Kidney capillary endothelial cell (primary cell): ENCODE results near the gene KHK.
"Not testable (repeated sequence)": the region's sequence is repeated elsewhere in the genome, so short reads cannot be mapped to it uniquely, and the experiment has no call there.

ENCODE experiments used
- DNase-seq: peaks from one replicate; pipeline ENCODE4 v3.0.0-alpha.2; 2018; ENCODE audit warnings: low spot score

KHK gene

DNA sequence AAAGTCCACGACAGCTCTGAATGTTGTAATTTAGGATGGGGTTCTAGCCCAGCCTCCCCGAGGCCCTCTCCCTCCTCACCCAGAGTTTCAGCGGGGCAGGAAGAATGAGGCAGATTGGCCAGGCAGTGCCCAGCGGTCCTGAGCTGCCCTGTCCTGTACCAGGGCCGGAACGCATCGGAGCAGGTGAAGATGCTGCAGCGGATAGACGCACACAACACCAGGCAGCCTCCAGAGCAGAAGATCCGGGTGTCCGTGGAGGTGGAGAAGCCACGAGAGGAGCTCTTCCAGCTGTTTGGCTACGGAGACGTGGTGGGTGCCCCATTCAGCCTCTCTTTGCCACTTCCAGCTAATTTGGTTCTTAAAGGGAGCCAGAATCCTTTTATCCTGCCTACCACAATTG, 10.8 kb downstream of the KHK start:
- DNase-seq = no peak

- DNase-seq = no peak
These were observed 12.9 kb downstream of the KHK start for GRCh38 chr2:27099334-27099955.

- DNase-seq = no peak
These were observed 13.5 kb downstream of the KHK start for GRCh38 chr2:27100036-27100435.

- DNase-seq = no peak
These were observed 15.8 kb downstream of the KHK start for GRCh38 chr2:27102329-27102728.

- DNase-seq = no peak
These were observed 19.4 kb downstream of the KHK start for GRCh38 chr2:27105981-27106380.

DNA sequence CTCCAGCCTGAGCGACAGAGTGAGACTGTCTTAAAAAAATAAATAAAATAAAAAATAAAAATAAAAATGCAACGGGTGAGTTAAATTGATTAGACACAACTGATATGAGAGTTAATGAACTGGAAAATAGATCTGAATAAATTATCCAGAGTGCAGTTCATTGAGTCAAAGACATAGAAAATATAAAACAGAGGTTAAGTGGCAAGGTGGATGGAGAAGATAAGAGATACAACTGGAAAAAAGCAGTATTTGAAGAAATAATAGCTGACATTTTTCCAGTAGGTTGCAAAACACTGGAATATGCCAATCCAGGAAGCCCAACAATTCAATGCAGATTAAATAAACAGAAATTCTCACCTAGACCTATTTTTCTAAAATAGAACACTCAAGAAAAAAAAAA, 21.6 kb downstream of the KHK start:
- DNase-seq = no peak

- no peak for DNase-seq
These were observed 22.5 kb downstream of the KHK start for GRCh38 chr2:27109083-27109482.

- not testable (repeated sequence) for DNase-seq
These were observed 24.2 kb downstream of the KHK start for GRCh38 chr2:27110603-27111352.

GRCh38 chr2:27111392-27112078, 25.0 kb downstream of the KHK start:
- DNase-seq = not testable (repeated sequence)

DNA sequence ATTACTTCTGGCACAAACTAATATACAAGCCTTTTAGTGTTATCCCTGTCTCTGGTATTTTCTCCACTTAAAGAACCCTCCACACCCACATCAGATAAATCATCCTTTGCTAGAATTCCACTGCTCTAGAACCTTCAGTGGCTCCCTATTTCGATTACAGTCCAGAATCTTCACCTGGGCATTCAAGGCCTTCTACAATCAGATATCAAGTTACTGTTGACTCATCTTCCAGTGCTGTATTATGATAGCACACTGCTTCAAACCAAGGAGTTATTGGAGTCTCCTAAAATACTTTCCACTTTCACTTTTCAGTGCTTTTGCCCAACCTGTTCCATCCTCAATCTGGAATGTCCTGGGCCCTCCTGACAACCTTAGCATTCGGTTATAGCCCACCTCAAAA, 28.9 kb downstream of the KHK start:
- DNase-seq = no peak

- DNase-seq = no peak
These were observed 31.5 kb downstream of the KHK start for GRCh38 chr2:27117995-27118524.

DNA sequence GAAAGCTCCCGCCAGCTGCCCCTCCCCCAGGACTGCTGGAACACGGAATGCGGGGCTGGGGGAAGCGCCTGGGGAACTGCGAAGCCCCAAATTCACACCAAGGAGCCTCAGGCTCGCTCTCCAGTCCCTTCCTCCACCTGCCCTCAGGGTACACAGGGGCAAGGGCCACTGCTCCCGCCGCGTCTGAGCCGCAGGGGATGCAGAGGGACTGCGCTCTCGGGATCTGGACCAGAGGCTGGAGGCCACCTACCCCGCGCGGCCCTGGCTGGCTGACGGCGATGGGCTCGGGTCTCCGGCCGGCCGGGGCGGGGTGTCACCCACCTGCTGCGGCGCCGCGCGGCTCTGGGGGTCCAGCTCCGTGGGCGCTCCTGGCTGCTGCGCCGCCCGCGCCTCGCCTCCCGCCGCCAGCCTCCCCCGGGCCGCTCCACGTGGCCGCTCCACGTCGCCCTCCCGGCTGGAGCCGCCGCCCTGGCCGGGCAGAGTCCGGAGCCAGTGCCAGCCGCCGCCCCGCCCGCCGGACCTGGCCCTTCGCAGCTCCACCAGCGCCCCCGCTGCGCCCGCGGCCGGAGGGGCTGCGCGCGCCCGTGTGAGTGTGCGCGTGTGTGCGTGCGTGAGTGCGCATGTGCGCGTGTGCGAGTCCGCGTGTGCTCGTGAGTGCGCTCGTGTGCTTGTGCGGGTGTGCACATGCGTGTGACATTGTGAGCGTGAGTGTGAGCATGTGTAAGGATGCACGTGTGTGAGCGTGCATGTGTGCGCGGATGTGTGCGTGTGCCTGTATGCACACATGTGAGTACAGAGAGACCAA, 32.2 kb downstream of the KHK start, which contains the start of gene CGREF1:
Gene CGREF1 (minus strand): TSS at position 604 of the 805 bp plus-strand sequence. CDS start 14,762 bp downstream, outside the sequence.
- DNase-seq = no peak

- DNase-seq = not testable (repeated sequence)
These were observed 32.7 kb downstream of the KHK start for GRCh38 chr2:27119330-27119670.

DNA sequence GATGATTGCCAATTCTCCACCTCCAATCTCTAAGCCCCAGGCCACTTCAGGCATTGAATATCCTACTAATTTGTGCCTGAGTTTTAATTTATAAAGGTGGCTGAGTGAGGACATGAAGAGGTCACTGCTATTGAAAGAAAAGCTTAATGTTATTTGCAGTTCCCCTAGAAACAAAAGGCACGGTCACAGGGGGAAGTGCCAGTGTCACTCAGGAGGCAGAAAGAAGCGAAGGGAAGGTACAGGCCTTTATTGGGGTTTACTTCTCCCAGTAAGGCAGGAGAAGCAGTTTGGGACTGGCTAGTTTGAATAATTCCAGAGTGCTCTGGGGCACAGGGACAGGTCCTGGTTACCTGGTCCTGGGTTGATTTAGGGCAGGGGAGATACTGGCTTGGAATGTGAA, 35.3 kb downstream of the KHK start:
- no peak for DNase-seq

DNA sequence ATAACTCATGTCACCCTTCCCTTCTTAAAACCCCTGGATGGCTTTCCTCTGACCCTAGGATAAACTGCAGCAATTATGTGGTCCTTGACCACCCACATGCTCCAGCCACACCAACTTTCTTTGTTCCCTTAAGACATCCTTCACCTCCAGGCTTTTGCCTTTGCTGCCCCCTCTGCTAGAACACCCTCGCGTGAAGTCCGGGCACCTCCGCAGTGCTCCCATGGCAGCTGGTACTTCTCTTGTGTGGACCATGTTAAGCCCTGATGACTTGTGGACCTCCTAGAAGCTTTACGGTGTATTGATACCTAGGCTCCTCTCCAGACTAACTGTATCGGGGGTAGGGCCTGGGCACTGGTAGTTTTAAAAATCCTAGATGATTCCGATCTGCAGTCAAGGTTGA, 36.2 kb downstream of the KHK start:
- DNase-seq = no peak

GRCh38 chr2:27123302-27124150, 37.0 kb downstream of the KHK start, which contains the start of gene ABHD1:
TSS of gene ABHD1 (plus strand) at chr2:27123815. CDS start at chr2:27123949, 134 bp downstream.
- no peak for DNase-seq

GRCh38 chr2:27125104-27125503, 38.5 kb downstream of the KHK start:
- DNase-seq = no peak

DNA sequence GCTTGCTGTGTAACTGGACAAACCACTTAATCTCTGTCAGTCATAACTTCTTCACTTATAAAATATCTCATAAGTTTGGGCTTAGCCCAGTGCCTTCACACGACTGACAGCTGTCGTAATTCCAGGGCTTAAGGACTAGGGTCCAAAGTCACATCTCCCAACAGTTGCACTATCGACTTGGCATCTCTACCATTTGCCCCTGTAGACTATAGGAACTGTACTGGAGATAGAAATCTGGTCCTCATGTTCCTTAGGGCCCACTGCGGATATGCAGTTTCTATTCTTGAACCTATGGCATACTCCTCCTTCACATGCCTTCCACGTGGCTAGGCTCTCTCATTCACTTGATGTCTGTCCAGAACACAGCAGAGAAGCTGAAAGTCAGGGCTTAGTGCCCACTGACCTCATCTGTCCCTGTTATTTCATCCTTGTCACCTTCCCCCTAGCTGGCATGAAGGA, 39.7 kb downstream of the KHK start:
- DNase-seq = no peak

GRCh38 chr2:27127883-27128667, 41.5 kb downstream of the KHK start:
- DNase-seq = no peak
